Activated CD4-positive, alpha-beta T cell treated with anti-CD3 and anti-CD28 coated beads for 36 hours (primary cell): ENCODE results near the gene UFD1. TPM values are rescaled to one million over a fixed set of nuclear protein-coding genes. Genes with fewer than 3 reads are reported as not detected.

ENCODE experiments used
- ATAC-seq: fragments of 200-7000 bp; cut with Tn5 transposase; one replicate; pipeline ENCODE4 v1.10.0; 2021; ENCODE audit warnings: mild to moderate bottlenecking, moderate library complexity
- CTCF ChIA-PET: fragments of 350-600 bp; sonication (Branson Sonifier 250); formaldehyde crosslinking; loops from one replicate; lab custom pipeline; 2021; ENCODE audit warnings: antibody characterized with exemption; lab: Charles Lee
- POLR2A ChIA-PET: fragments of 350-600 bp; sonication (Branson Sonifier 250); formaldehyde crosslinking; loops from one replicate; lab custom pipeline; 2021; ENCODE audit warnings: antibody characterized with exemption, inconsistent platforms; lab: Charles Lee
- DNase-seq: peaks from one replicate; pipeline ENCODE4 v3.0.0-alpha.2; 2020
- H3K27ac Mint-ChIP-seq: one replicate; pipeline ENCODE4 v1.8.0; 2021; ENCODE audit warnings: mixed read lengths
- H3K27me3 Mint-ChIP-seq: one replicate; pipeline ENCODE4 v1.8.0; 2021; ENCODE audit warnings: mixed read lengths
- H3K36me3 Mint-ChIP-seq: one replicate; pipeline ENCODE4 v1.8.0; 2021; ENCODE audit warnings: low read depth, mixed read lengths
- H3K4me1 Mint-ChIP-seq: one replicate; pipeline ENCODE4 v1.8.0; 2021; ENCODE audit warnings: mixed read lengths
- H3K4me3 Mint-ChIP-seq: one replicate; pipeline ENCODE4 v1.8.0; 2021; ENCODE audit warnings: mild to moderate bottlenecking, moderate library complexity, mixed read lengths
- H3K9me3 Mint-ChIP-seq: one replicate; pipeline ENCODE4 v1.8.0; 2021; ENCODE audit warnings: low read depth, mixed read lengths
- intact Hi-C, 2 experiments: fragments of 100-400 bp; cut with DNase I in 1 of 2; cut with micrococcal nuclease in 1 of 2; formaldehyde crosslinking; loops; one replicate each; pipeline versions ENCODE4 v1.14.2 to v1.15.1; 2022 to 2024; cut with DNase I, micrococcal nuclease
- total RNA-seq, 2 experiments: library from RNA; stranded (reverse); gene quantifications; one replicate each; pipeline ENCODE4 v1.2.3, GENCODE V29; 2021

UFD1 gene
- total RNA-seq, 2 experiments from 2014 or later, result 78.4 to 109 TPM

DNA sequence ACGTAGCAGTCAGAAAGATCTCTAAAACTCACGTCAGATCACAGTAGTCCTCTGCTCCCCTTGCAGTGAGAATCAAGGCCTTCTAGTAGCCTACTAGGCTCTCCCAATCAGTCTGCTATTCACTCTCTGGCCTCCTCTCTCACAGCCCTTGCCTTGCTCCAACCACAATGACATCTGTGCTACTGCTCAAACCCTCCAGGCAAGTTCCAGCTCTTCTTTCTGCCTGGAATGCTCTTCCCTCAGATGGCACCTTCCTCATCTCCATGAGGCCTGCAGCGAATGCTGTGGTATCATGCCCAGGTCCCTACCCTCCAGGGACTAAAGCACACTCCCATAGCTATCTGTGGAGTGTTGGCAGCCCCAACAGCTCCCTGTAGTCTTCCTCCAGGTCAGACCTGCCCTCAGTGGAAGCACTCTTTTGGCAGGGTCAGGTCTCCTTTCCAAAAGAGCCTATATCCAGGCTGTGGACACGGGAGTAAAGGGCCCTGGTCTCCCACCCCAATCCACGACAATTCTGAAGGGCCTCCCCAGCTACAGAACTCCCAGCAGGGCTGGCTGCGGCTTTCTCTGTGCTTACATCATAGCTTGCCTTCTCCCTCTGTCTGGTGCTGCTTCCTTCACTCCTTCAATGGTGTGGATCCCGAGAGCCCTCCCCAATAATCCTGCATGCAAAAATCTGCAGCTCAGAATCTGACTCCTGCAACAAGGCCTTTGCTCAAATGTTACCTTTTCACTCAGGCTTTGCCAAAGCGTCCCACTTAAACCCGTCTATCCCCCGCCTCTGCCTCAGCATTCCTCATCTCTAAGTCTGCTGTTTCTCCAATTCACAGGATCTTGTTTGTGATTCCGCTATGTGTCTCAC lies 56.3 kb downstream of the UFD1 start:
- H3K27me3 Mint-ChIP-seq, result no peaks in the 10 kb centered on the region
- intact Hi-C loops, result no loop called here
- ChIA-PET CTCF (interaction anchor here (0.9 to 1.5 kb wide), 4 partner anchors 11 to 207 kb away, joined by 3 to 6 read pairs (median 4); no protein-coding TSS in a partner anchor), POLR2A (no interaction called here)
- ATAC-seq (no peak), DNase-seq (no peak)
- peaks cover 73% of the 10 kb centered on the region for H3K4me1 Mint-ChIP-seq
- H3K4me3 Mint-ChIP-seq, result no peak overlapping the region
- no peaks in the 10 kb centered on the region for H3K9me3 Mint-ChIP-seq
- H3K27ac Mint-ChIP-seq, result peak overlapping the region; percentile 71
- peaks cover 10% of the 10 kb centered on the region for H3K36me3 Mint-ChIP-seq

DNA sequence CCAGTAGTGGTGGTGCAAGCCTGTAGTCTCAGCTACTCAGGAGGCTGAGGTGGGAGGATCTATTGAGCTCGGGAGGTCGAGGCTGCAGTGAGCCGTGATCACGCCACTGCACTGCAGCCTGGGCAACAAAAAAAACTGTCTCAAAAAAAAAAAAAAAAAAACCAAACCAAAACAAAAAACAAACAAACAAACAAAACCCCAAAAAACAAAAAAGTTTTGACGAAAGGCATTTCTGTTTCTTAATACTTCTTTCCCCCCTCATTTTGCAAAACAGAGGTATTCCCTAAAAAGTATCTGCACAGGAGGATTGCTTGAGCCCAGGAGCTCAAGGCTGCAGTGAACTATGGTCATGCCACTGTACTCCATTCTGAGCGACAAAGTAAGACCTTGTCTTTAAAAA lies 58.7 kb downstream of the UFD1 start:
- H3K9me3 Mint-ChIP-seq, result no peaks in the 10 kb centered on the region
- POLR2A ChIA-PET, result interaction anchor here (0.6 kb wide), 1 partner anchor 518 kb away, joined by 3 read pairs; no protein-coding TSS in a partner anchor
- intact Hi-C loops, result no loop called here
- peak overlapping the region; percentile 84 for H3K27ac Mint-ChIP-seq
- CTCF ChIA-PET, result interaction anchor here (1.3 kb wide), 2 partner anchors 10 to 550 kb away, joined by 3 to 4 read pairs; no protein-coding TSS in a partner anchor
- H3K4me1 Mint-ChIP-seq, result peaks cover 62% of the 10 kb centered on the region
- no peak for DNase-seq
- peak; percentile 8 for ATAC-seq
- peaks cover 12% of the 10 kb centered on the region for H3K36me3 Mint-ChIP-seq
- no peaks in the 10 kb centered on the region for H3K27me3 Mint-ChIP-seq
- peak overlapping the region; percentile 9 for H3K4me3 Mint-ChIP-seq

DNA sequence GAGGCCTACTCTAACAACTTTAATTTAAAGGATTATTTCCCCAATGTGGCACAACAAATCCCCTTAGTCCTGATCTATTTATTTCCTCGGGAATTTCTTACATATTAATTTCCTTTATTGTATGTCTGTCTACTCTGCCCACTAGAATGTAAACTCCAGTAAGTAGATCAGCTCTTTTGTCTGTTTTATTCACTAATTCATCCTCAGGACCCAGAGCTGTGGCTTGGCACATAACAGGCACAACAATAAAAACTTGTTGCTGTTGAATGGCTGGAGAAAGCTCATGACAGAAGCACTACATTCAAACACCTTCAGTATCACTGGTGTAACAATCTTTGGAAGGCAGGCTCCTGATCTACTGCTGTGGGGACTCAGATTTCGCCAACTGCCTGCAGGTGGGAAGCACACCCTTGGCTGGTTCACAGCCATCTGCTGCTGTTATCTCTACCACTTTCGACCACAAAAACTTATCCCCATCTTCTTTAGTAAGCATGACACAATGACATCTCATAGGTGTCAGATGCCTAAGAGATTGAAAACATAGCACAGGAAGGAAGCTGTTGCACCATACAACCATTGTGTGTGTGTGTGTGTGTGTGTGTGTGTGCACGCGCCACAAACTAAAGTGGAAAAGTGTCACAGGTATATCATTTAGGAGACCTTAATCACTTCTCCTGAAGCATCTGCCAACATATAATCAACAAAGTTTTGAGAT lies 59.4 kb downstream of the UFD1 start:
- DNase-seq, result peak; percentile 65
- intact Hi-C loops, result no loop called here
- H3K4me1 Mint-ChIP-seq, result peaks cover 56% of the 10 kb centered on the region
- CTCF ChIA-PET, result interaction anchor here (0.7 to 1.3 kb wide), 4 partner anchors 10 to 550 kb away, joined by 3 to 4 read pairs (median 3); no protein-coding TSS in a partner anchor
- peak overlapping the region; percentile 84 for H3K27ac Mint-ChIP-seq
- peak overlapping the region; percentile 9 for H3K4me3 Mint-ChIP-seq
- peaks cover 10% of the 10 kb centered on the region for H3K36me3 Mint-ChIP-seq
- H3K27me3 Mint-ChIP-seq, result no peaks in the 10 kb centered on the region
- ATAC-seq, result peak; percentile 98
- no peaks in the 10 kb centered on the region for H3K9me3 Mint-ChIP-seq
- POLR2A ChIA-PET, result interaction anchor here (0.6 to 0.7 kb wide), 2 partner anchors 12 to 124 kb away, joined by 3 to 4 read pairs; partner anchors contain the start of gene HIRA

GRCh38 chr22:19419086-19419463 lies 59.9 kb downstream of the UFD1 start:
- CTCF ChIA-PET, result interaction anchor here (1.0 kb wide), 1 partner anchor 14 kb away, joined by 3 read pairs; no protein-coding TSS in a partner anchor
- Mint-ChIP-seq H3K4me3 (no peak overlapping the region), H3K27ac (peak overlapping the region; percentile 84), H3K9me3 (no peaks in the 10 kb centered on the region), H3K36me3 (peaks cover 10% of the 10 kb centered on the region), H3K4me1 (peaks cover 52% of the 10 kb centered on the region), H3K27me3 (no peaks in the 10 kb centered on the region)
- no peak for DNase-seq
- intact Hi-C loops, result no loop called here
- POLR2A ChIA-PET, result interaction anchor here (0.7 kb wide), 1 partner anchor 13 kb away, joined by 3 read pairs; the partner anchor contains the start of gene HIRA
- ATAC-seq, result no peak

- no peak overlapping the region for H3K4me3 Mint-ChIP-seq
- ATAC-seq, result peak; percentile 53
- H3K4me1 Mint-ChIP-seq, result peaks cover 10% of the 10 kb centered on the region
- CTCF ChIA-PET, result interaction anchor here (1.1 kb wide), 1 partner anchor 9 kb away, joined by 4 read pairs; no protein-coding TSS in a partner anchor
- intact Hi-C loops, result no loop called here
- POLR2A ChIA-PET, result no interaction called here
- no peaks in the 10 kb centered on the region for H3K9me3 Mint-ChIP-seq
- no peaks in the 10 kb centered on the region for H3K27me3 Mint-ChIP-seq
- H3K27ac Mint-ChIP-seq, result peak overlapping the region; percentile 71
- peaks cover 16% of the 10 kb centered on the region for H3K36me3 Mint-ChIP-seq
- DNase-seq, result no peak
Measured at GRCh38 chr22:19412923-19413322, 66.1 kb downstream of the UFD1 start.

DNA sequence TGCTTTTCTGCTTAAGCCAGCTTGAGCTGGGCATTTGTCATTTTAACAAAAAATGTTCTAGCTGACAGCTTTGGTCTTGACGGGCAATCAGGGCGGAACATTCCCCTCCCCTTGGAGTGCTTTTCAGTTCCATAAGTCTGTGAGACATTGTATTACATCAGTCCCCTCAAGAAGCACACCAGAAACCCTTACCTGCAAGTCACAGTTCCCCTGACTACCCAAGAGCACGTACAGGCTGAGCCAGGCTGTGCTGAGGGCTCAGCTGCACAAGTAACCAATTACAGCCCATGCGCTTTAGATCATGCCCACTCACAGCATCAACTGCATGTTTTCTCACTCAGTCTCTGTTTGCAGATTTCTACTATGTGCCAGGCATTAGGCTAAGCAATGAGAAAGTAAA lies 66.5 kb downstream of the UFD1 start:
- Mint-ChIP-seq H3K36me3 (peaks cover 16% of the 10 kb centered on the region), H3K9me3 (no peaks in the 10 kb centered on the region), H3K4me3 (no peak overlapping the region), H3K27me3 (no peaks in the 10 kb centered on the region), H3K4me1 (peaks cover 8% of the 10 kb centered on the region), H3K27ac (peak overlapping the region; percentile 71)
- peak; percentile 44 for ATAC-seq
- no peak for DNase-seq
- CTCF ChIA-PET, result interaction anchor here (1.1 kb wide), 1 partner anchor 9 kb away, joined by 4 read pairs; no protein-coding TSS in a partner anchor
- POLR2A ChIA-PET, result no interaction called here
- intact Hi-C loops, result no loop called here

DNA sequence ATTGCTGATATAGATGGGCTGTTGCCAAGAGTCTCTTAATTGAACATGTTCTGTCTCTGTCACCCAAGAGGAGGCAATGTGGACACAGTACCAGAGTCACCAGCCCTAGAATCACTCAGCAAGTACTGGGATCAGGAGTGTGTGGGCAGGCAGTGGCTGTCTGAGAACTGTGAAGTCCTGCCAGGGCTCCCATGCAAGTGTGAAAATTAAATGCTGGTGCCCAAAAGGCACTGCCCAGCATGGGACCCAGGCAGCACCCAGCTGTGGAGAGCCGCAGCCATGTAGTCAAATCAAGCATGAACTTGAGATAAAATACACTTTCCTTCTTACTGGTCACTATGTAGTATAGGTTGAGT lies 67.3 kb downstream of the UFD1 start:
- H3K4me3 Mint-ChIP-seq, result no peak overlapping the region
- H3K27ac Mint-ChIP-seq, result no peak overlapping the region
- intact Hi-C loops, result no loop called here
- ChIA-PET POLR2A (no interaction called here), CTCF (no interaction called here)
- no peaks in the 10 kb centered on the region for H3K9me3 Mint-ChIP-seq
- H3K27me3 Mint-ChIP-seq, result no peaks in the 10 kb centered on the region
- peaks cover 18% of the 10 kb centered on the region for H3K36me3 Mint-ChIP-seq
- H3K4me1 Mint-ChIP-seq, result peaks cover 8% of the 10 kb centered on the region
- DNase-seq (no peak), ATAC-seq (no peak)

- Mint-ChIP-seq H3K27ac (no peak overlapping the region), H3K9me3 (no peaks in the 10 kb centered on the region), H3K27me3 (no peaks in the 10 kb centered on the region), H3K4me1 (peaks cover 8% of the 10 kb centered on the region), H3K4me3 (no peak overlapping the region), H3K36me3 (peaks cover 18% of the 10 kb centered on the region)
- no peak for DNase-seq
- ChIA-PET CTCF (no interaction called here), POLR2A (no interaction called here)
- no peak for ATAC-seq
- intact Hi-C loops, result no loop called here
Measured at GRCh38 chr22:19410941-19411689, 67.9 kb downstream of the UFD1 start.

GRCh38 chr22:19407649-19408606 lies 71.1 kb downstream of the UFD1 start:
- ChIA-PET CTCF (no interaction called here), POLR2A (no interaction called here)
- Mint-ChIP-seq H3K36me3 (peaks cover 36% of the 10 kb centered on the region), H3K27ac (no peak overlapping the region), H3K27me3 (no peaks in the 10 kb centered on the region), H3K9me3 (no peaks in the 10 kb centered on the region), H3K4me1 (peaks cover 4% of the 10 kb centered on the region), H3K4me3 (no peak overlapping the region)
- DNase-seq, result no peak
- ATAC-seq, result no peak
- intact Hi-C loops, result loop anchor here in 1 of 2 experiments (10.0 kb wide), 1 partner anchor 63 kb away; no protein-coding TSS in a partner anchor

DNA sequence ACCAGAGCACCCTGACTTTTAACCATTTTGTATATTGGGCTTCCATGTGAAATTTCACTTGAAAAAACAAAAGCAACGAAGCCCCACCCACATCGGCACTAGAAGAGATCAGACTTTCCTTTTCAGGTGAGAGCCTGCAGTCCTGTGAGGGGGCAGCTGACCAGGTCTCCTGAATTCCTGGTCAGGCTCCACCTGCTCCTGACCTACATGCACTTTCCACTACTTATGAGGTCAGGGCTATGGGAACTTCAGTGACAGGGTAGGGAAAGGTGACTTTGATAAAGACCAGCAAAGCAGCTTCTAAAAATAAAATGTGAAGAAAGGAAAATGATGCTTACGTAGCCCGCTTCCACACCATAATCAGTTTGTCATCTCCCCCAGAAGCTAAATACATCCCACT lies 72.1 kb downstream of the UFD1 start:
- intact Hi-C loops, result loop anchor here in 1 of 2 experiments (10.0 kb wide), 1 partner anchor 62 kb away; no protein-coding TSS in a partner anchor
- Mint-ChIP-seq H3K36me3 (peaks cover 37% of the 10 kb centered on the region), H3K27me3 (no peaks in the 10 kb centered on the region), H3K27ac (no peak overlapping the region), H3K9me3 (no peaks in the 10 kb centered on the region), H3K4me3 (no peak overlapping the region), H3K4me1 (no peaks in the 10 kb centered on the region)
- no peak for DNase-seq
- ChIA-PET CTCF (no interaction called here), POLR2A (no interaction called here)
- no peak for ATAC-seq
